Lung (tissue), 12 donors: ENCODE data around the gene LENG8. TPM values are rescaled to one million over a fixed set of nuclear protein-coding genes. Genes with fewer than 3 reads are reported as not detected.

Experiments
- ATAC-seq: fragments of 200-7000 bp; cut with Tn5 transposase; one replicate; pipeline ENCODE4 v1.9.1; 2020; ENCODE audit warnings: moderate number of reproducible peaks; ENCODE audit not compliant: insufficient read depth, low FRiP score
- DNase-seq, 3 donors: peaks; one replicate each; pipeline ENCODE4 v3.0.0-alpha.2; 2013 to 2017
- H3K27ac ChIP-seq, 2 donors: one replicate each; pipeline ENCODE4 v1.5.1; 2013; ENCODE audit warnings: mild to moderate bottlenecking in 2 of 2, moderate library complexity in 2 of 2, control low read depth in 1 of 2, inconsistent platforms in 1 of 2, low read depth in 1 of 2, low read length in 1 of 2
- H3K27me3 ChIP-seq, 3 donors: one replicate each; pipeline ENCODE4 v1.5.1; 2013; ENCODE audit warnings: low read length in 2 of 3; ENCODE audit not compliant: control insufficient read depth in 3 of 3, insufficient read depth in 3 of 3
- H3K36me3 ChIP-seq, 4 donors: one replicate each; pipeline ENCODE4 v1.5.1; 2013; ENCODE audit warnings: low read length in 4 of 4, mild to moderate bottlenecking in 1 of 4, moderate library complexity in 1 of 4; ENCODE audit not compliant: control insufficient read depth in 4 of 4, insufficient read depth in 4 of 4
- H3K4me1 ChIP-seq, 5 donors: one replicate each; pipeline ENCODE4 v1.5.1; 2013; ENCODE audit warnings: low read length in 5 of 5, mild to moderate bottlenecking in 2 of 5, moderate library complexity in 1 of 5; ENCODE audit not compliant: control insufficient read depth in 5 of 5, insufficient read depth in 5 of 5
- H3K4me3 ChIP-seq: one replicate; pipeline ENCODE4 v1.5.1; 2013; ENCODE audit warnings: mild to moderate bottlenecking, control low read depth, moderate library complexity
- H3K9ac ChIP-seq, 2 donors: one replicate each; pipeline ENCODE4 v1.5.1; 2013; ENCODE audit warnings: low read length in 2 of 2, control low read depth in 1 of 2; ENCODE audit not compliant: insufficient read depth in 1 of 2
- H3K9me3 ChIP-seq, 4 donors: one replicate each; pipeline ENCODE4 v1.5.1; 2013; ENCODE audit warnings: low read length in 3 of 4, mild to moderate bottlenecking in 1 of 4, moderate library complexity in 1 of 4; ENCODE audit not compliant: control insufficient read depth in 4 of 4, insufficient read depth in 3 of 4
- CTCF ChIP-seq: IDR thresholded peaks from 2 replicates; pipeline ENCODE4 v1.5.1; 2012; ENCODE audit warnings: mild to moderate bottlenecking; ENCODE audit errors: control extremely low read depth, extremely low read depth
- WGBS, 2 donors: extraction: QIAGEN DNeasy Blood & Tissue Kit; methylation state at CpG; one replicate each; pipeline ENCODE4 v1.1.7; 2013; 5-methylcytosine and 5-hydroxymethylcytosine counted together
- polyA plus RNA-seq, 2 donors: library from polyadenylated mRNA; stranded (reverse); fragments of 200-250 nt; gene quantifications; one replicate each; pipeline ENCODE4 v1.2.1, GENCODE V29; 2013
- total RNA-seq, 2 donors: library from RNA; depleted of rRNA in 1 of 2; stranded (reverse); fragments of >200 nt in 1 of 2; gene quantifications; one replicate each; pipeline ENCODE4 v1.2.1, GENCODE V29; 2014 to 2021
- donor health status: control.
- donor health status: control.
- donor health status: Bipolar disorder and iron deficiency.
- donor health status: healthy.
- donor health status: DM: yes; HTN: yes; CAD: no.

The LENG8 gene
- total and polyA plus RNA-seq, 4 donors: 75.1 to 199 (median 113) TPM

DNA sequence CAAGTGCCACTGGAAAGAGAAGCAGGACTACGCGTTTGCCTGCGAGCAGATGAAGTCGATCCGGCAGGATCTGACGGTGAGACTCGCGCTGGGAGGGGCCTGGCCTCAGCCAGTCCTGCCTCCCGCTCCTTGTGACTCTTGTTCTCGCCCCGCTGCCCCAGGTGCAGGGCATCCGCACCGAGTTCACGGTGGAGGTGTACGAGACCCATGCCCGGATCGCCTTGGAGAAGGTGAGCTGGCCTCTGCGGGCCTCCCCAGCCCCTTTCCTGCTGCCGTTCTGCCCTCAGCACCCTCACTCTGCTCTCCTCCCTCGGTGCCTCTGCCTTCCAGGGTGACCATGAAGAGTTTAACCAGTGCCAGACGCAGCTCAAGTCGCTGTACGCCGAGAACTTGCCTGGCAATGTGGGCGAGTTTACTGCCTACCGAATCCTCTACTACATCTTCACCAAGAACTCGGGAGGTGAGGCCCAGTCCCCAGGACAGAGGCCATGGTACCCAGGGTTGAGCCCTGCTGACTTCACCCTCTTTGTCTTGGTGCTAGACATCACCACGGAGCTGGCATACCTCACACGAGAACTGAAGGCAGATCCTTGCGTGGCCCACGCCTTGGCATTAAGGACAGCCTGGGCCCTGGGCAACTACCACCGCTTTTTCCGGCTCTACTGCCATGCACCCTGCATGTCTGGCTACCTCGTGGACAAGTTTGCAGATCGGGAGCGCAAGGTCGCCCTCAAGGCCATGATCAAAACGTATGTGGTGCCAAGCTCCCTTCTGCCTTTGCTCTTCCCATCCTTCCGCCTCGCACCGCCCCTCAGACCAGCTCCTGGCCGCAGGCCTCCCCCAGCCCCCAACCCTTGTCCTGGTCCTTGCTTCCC, 9.0 kb downstream of the LENG8 start:
- H3K9me3 ChIP-seq: no peaks in the 10 kb centered on the region
- no peak overlapping the region for H3K27ac ChIP-seq
- peaks cover 0 to 39% (median 13%) of the 10 kb centered on the region in 5 donors for H3K4me1 ChIP-seq
- no peaks in the 10 kb centered on the region for H3K27me3 ChIP-seq
- H3K36me3 ChIP-seq: peaks cover 27 to 86% (median 53%) of the 10 kb centered on the region in 4 donors
- DNase-seq: no peak
- no peak for ATAC-seq
- H3K4me3 ChIP-seq: no peak overlapping the region
- no peak for TF ChIP-seq CTCF
- H3K9ac ChIP-seq: no peak overlapping the region
- 94% methylated on average over 42 of the region's 42 CpGs for WGBS, 2 donors

DNA sequence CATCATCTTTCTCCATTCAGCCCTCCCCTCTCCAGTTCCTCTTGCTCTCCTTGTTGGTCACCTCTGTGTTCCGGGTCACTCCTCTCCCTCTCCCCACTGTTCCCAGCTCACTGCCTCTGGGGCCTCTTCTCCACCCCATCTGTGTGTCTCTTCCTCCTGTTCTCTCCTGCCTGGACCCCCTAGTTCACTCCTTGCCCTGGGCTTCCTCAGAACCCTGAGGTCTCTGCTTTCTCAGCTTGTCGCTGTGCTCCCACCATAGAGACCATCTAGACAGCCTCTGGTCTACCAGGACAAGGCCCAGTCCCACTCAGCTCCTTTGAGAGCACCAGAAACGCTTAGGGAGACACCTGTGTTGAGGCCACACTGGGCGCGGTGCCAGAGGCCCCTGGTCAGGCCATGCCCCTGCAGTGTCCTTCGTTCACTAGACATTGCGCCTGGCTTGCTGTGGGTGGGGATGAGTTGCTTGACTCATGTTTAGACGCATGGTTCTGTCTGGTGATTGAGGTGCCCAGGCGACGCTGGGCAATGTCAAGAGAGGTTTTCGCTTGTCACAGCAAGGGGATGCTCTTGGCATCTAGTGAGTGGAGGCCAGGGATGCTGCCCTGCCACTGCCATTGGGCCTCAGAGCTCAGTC, 9.8 kb downstream of the LENG8 start:
- Histone ChIP-seq H3K27ac (no peak overlapping the region), H3K9ac (no peak overlapping the region), H3K27me3 (no peaks in the 10 kb centered on the region), H3K4me3 (no peak overlapping the region), H3K36me3 (peaks cover 27 to 81% (median 46%) of the 10 kb centered on the region in 4 donors), H3K9me3 (no peaks in the 10 kb centered on the region), H3K4me1 (peaks cover 0 to 42% (median 13%) of the 10 kb centered on the region in 5 donors)
- no peak for TF ChIP-seq CTCF
- no peak for DNase-seq
- ATAC-seq: no peak
- WGBS, 2 donors: 88 to 90% methylated on average over 11 of the region's 11 CpGs

- H3K9me3 ChIP-seq: no peaks in the 10 kb centered on the region
- H3K4me1 ChIP-seq: peaks cover 0 to 50% (median 13%) of the 10 kb centered on the region in 5 donors
- H3K36me3 ChIP-seq: peaks cover 25 to 73% (median 40%) of the 10 kb centered on the region in 4 donors
- H3K9ac ChIP-seq: peak overlapping the region in 1 of 2 donors; percentile 68
- ATAC-seq: no peak
- no peak for TF ChIP-seq CTCF
- 81 to 84% methylated on average over 16 of the region's 16 CpGs for WGBS, 2 donors
- no peak for DNase-seq
- H3K4me3 ChIP-seq: no peak overlapping the region
- no peaks in the 10 kb centered on the region for H3K27me3 ChIP-seq
- peak overlapping the region in 1 of 2 donors; percentile 21 for H3K27ac ChIP-seq
These were observed 10.6 kb downstream of the LENG8 start for GRCh38 chr19:54459282-54460229.
